ENCODE measurements around the gene SPP2. TPM values are rescaled to one million over a fixed set of nuclear protein-coding genes. Genes with fewer than 3 reads are reported as not detected.

SPP2 gene, protein sequence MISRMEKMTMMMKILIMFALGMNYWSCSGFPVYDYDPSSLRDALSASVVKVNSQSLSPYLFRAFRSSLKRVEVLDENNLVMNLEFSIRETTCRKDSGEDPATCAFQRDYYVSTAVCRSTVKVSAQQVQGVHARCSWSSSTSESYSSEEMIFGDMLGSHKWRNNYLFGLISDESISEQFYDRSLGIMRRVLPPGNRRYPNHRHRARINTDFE
- total RNA-seq (2014; rRNA removed; shearing (Covaris generic)): 0.14 TPM in 1 of 2 replicates, not detected in the other

DNA sequence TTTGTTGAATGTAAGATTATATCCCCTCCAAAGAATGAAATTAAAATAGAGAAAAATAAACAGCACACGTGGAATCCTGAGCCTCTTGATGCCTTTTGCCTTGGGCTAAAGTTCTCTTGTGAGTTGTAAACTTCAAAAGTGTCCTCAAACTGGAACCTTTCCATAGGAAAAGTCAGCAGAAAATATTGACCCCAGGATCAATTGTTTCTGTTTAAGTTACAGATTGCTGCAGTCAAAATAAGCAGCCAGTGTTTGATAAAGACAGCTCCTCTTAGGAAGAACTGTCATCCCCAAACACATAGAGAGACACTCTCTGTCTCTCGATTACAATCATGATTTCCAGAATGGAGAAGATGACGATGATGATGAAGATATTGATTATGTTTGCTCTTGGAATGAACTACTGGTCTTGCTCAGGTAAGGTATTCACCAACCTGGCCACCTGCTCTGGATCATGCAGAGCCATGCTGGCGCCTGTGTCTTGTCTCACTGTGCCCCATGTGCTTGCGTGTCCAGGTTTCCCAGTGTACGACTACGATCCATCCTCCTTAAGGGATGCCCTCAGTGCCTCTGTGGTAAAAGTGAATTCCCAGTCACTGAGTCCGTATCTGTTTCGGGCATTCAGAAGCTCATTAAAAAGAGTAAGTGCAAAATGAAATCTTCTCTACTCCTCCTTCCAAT is at the start of gene SPP2:
SPP2 (plus strand) TSS at position 248 of the 681 bp plus-strand sequence; CDS start at position 333, 85 bp downstream.
- no peaks in the 10 kb centered on the region for H3K36me3 ChIP-seq
- H3K4me3 ChIP-seq: no peak within 1 kb of the TSS
- H3K9me3 ChIP-seq (replicated peaks): no peaks in the 10 kb centered on the region
- no peaks in the 10 kb centered on the region for H3K4me1 ChIP-seq
- no peak for DNase-seq
- H3K27me3 ChIP-seq: no peaks in the 10 kb centered on the region
- H3K27ac ChIP-seq: no peak within 1 kb of the TSS

DNA sequence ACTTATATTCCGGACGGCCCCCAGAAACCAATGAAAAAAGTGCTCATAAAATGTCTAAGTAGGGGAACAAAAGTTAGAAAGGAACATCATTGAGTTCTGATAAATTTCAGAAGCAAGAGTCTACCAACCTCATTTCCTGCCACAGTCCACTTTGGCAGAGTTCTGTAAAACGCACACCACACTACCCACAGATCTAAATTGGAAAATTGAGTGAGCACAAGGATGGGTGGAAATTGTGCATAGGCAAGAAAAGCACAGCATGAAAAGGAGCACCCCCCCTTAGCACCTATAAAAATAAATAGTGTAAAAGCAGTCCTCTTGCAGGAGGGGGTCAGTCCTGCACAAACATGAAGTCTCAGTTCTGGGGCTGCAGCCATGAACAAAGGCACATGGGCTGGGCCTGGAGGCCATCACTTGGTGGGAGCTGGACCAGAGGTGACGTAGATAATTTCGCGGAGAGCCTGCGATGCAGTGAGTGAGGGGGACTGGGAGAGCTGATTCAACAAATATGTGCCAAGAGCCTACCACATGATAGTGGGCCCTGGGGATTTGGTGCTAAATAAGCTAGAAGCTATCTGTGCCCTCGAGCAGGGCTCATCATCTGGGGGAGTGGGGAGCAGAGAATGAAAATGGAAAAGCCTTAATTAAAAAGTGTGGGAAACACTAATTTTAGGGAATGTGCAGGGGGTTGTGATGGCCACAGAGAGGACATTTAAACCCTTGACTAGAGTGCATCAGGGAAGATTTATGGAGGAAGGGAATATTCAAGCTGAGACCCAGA is 48.9 kb upstream of the SPP2 start:
- H3K9me3 ChIP-seq (replicated peaks): no peaks in the 10 kb centered on the region
- peaks cover 34% of the 10 kb centered on the region for H3K4me1 ChIP-seq
- no peaks in the 10 kb centered on the region for H3K27me3 ChIP-seq
- DNase-seq: no peak
- no peaks in the 10 kb centered on the region for H3K36me3 ChIP-seq
- no peak overlapping the region for H3K27ac ChIP-seq
- no peak overlapping the region for H3K4me3 ChIP-seq

GRCh38 chr2:234002281-234002680 is 48.2 kb upstream of the SPP2 start:
- DNase-seq: no peak
- Histone ChIP-seq H3K9me3 (replicated peaks) (no peaks in the 10 kb centered on the region), H3K27ac (no peak overlapping the region), H3K4me1 (peaks cover 34% of the 10 kb centered on the region), H3K4me3 (no peak overlapping the region), H3K36me3 (no peaks in the 10 kb centered on the region), H3K27me3 (no peaks in the 10 kb centered on the region)

- Histone ChIP-seq H3K4me3 (no peak overlapping the region), H3K4me1 (peaks cover 28% of the 10 kb centered on the region), H3K9me3 (replicated peaks) (no peaks in the 10 kb centered on the region), H3K36me3 (no peaks in the 10 kb centered on the region), H3K27ac (peak overlapping the region; percentile 17; the same call in 1 of the 2 replicates), H3K27me3 (no peaks in the 10 kb centered on the region)
- DNase-seq: peak; percentile 88 to 89
These were observed 46.4 kb upstream of the SPP2 start for GRCh38 chr2:234003972-234004617.

- no peak for DNase-seq
- H3K4me1 ChIP-seq: peaks cover 23% of the 10 kb centered on the region
- no peaks in the 10 kb centered on the region for H3K27me3 ChIP-seq
- H3K36me3 ChIP-seq: no peaks in the 10 kb centered on the region
- H3K9me3 ChIP-seq (replicated peaks): no peaks in the 10 kb centered on the region; the same call in 1 of the 2 replicates
- no peak overlapping the region for H3K27ac ChIP-seq
- H3K4me3 ChIP-seq: no peak overlapping the region
These were observed 45.4 kb upstream of the SPP2 start for GRCh38 chr2:234005126-234005525.

DNA sequence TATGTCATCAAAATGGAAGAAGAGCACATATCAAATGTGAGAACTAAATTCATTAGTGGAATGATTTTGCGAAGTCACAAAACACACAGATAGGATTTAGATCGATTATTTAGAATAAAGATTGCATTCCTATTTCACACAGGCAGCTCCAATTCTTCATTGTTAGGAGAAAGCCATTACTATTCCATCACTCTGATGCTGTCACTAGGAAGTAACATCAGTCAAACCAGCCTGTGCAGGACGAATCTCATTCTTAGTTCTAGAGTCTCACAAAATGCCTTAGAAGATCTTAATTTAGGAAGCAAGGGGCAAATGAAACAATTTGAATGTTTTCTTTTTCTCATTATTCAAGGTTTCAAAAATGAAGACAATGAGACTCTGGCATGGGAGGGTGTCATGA is 44.0 kb upstream of the SPP2 start:
- Histone ChIP-seq H3K27ac (no peak overlapping the region), H3K9me3 (replicated peaks) (no peaks in the 10 kb centered on the region; the same call in 1 of the 2 replicates), H3K4me3 (no peak overlapping the region), H3K27me3 (no peaks in the 10 kb centered on the region), H3K36me3 (no peaks in the 10 kb centered on the region), H3K4me1 (peaks cover 23% of the 10 kb centered on the region)
- no peak for DNase-seq

DNA sequence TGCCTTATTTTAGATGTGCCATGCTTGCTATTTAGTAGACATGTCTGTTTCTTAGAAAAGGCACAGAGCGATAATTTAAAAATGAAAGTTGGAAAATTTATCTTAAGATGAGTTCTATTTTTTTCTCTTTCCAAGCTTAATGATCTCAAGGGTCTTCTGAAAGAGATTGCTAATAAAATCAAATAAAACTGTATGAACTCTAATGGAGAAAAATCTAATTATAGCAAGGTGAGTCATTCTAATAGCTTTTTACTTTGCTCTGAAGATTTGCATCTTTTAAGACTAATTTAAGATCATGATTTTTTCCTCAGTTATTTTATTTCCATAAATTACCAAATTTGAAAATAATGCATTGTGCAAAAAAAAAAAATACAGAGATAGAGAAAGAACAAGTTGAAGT is 36.1 kb upstream of the SPP2 start:
- H3K36me3 ChIP-seq: no peaks in the 10 kb centered on the region
- peaks cover 3% of the 10 kb centered on the region; the same call in 1 of the 2 replicates for H3K27me3 ChIP-seq
- no peaks in the 10 kb centered on the region for H3K4me1 ChIP-seq
- no peak for DNase-seq
- H3K4me3 ChIP-seq: no peak overlapping the region
- H3K27ac ChIP-seq: no peak overlapping the region
- H3K9me3 ChIP-seq (replicated peaks): no peaks in the 10 kb centered on the region; the same call in 1 of the 2 replicates

DNA sequence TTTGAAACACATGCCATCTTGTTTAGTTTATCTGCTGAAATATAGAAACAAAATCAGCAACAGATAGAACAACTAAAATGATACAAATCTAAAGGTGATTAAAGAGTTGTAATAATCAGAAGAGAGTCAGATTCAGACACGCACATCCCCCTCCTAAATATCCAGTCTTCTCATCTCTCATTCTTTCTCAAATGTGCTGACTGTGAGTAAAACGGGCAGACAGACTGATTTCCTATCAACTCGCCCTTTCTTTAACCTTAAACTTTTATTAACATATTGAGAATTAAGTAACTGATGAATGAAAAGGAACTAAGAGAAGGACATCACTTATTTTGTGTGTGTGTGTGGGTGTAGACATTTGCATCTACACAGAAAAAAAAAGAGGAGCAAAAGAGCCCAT is 34.6 kb upstream of the SPP2 start:
- no peak for DNase-seq
- H3K27ac ChIP-seq: no peak overlapping the region
- no peaks in the 10 kb centered on the region for H3K4me1 ChIP-seq
- no peaks in the 10 kb centered on the region for H3K9me3 ChIP-seq (replicated peaks)
- H3K36me3 ChIP-seq: no peaks in the 10 kb centered on the region
- no peak overlapping the region for H3K4me3 ChIP-seq
- peaks cover 3% of the 10 kb centered on the region; the same call in 1 of the 2 replicates for H3K27me3 ChIP-seq

DNA sequence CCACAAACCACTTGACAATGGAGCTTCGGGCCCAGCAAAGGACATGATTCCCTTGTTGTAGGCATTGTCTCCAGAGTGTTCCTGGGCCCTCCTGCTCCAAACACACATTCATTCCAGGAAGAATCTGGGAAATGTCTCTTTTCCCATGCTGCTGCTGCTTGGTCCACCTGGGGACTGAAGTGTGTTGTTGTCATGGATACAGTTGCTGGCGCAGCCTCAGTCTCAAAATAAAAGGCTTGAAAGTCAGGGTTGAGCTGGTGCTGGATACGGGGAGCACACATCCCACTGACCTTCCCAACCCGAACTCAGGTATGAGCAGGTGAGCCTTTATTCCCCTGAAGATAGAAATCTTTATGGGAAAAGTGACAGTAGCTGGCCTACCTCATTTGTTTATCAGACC is 30.6 kb upstream of the SPP2 start:
- no peak overlapping the region for H3K27ac ChIP-seq
- no peak overlapping the region for H3K4me3 ChIP-seq
- no peaks in the 10 kb centered on the region for H3K36me3 ChIP-seq
- H3K27me3 ChIP-seq: peaks cover 3% of the 10 kb centered on the region; the same call in 1 of the 2 replicates
- no peaks in the 10 kb centered on the region for H3K9me3 ChIP-seq (replicated peaks)
- H3K4me1 ChIP-seq: no peaks in the 10 kb centered on the region
- no peak for DNase-seq

GRCh38 chr2:234020332-234020731 is 30.2 kb upstream of the SPP2 start:
- Histone ChIP-seq H3K9me3 (replicated peaks) (no peaks in the 10 kb centered on the region), H3K27me3 (peaks cover 3% of the 10 kb centered on the region; the same call in 1 of the 2 replicates), H3K4me1 (no peaks in the 10 kb centered on the region), H3K4me3 (no peak overlapping the region), H3K27ac (no peak overlapping the region), H3K36me3 (no peaks in the 10 kb centered on the region)
- no peak for DNase-seq

DNA sequence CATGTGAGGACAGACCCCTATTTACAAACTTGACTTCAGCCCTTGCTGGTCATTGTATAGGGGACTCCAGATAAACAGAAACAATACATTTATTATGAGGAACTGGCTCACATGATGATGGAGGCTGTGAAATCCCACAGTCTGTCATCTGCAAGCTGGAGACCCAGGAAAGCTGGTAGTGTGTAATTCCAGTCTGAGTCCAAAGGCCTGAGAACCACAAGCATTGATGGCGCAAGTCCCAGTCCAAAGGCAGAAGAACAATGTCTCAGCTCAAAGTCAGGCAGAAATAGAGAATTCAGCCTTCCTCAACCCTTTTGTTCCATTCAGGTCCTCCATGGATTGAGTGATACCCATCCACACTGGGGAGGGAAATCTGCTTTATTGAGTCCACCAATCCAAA is 28.1 kb upstream of the SPP2 start:
- H3K9me3 ChIP-seq (replicated peaks): no peaks in the 10 kb centered on the region; the same call in 1 of the 2 replicates
- no peak overlapping the region for H3K27ac ChIP-seq
- peaks cover 3% of the 10 kb centered on the region for H3K27me3 ChIP-seq
- H3K4me3 ChIP-seq: no peak overlapping the region
- H3K4me1 ChIP-seq: peaks cover 7% of the 10 kb centered on the region
- no peaks in the 10 kb centered on the region for H3K36me3 ChIP-seq
- DNase-seq: no peak

GRCh38 chr2:234024304-234024703 is 26.2 kb upstream of the SPP2 start:
- H3K27me3 ChIP-seq: no peaks in the 10 kb centered on the region; the same call in 1 of the 2 replicates
- no peak for DNase-seq

GRCh38 chr2:234025466-234025865 is 25.0 kb upstream of the SPP2 start:
- no peak overlapping the region for H3K4me3 ChIP-seq
- H3K36me3 ChIP-seq: no peaks in the 10 kb centered on the region
- no peak for DNase-seq
- peaks cover 7% of the 10 kb centered on the region for H3K4me1 ChIP-seq
- no peaks in the 10 kb centered on the region; the same call in 1 of the 2 replicates for H3K27me3 ChIP-seq
- no peak overlapping the region for H3K27ac ChIP-seq
- no peaks in the 10 kb centered on the region; the same call in 1 of the 2 replicates for H3K9me3 ChIP-seq (replicated peaks)

More at GRCh38 chr2:234024304-234024703, 26.2 kb upstream of the SPP2 start:
- Histone ChIP-seq H3K27ac (no peak overlapping the region), H3K36me3 (no peaks in the 10 kb centered on the region), H3K4me3 (no peak overlapping the region), H3K4me1 (peaks cover 7% of the 10 kb centered on the region), H3K9me3 (replicated peaks) (no peaks in the 10 kb centered on the region; the same call in 1 of the 2 replicates)

- no peaks in the 10 kb centered on the region for H3K36me3 ChIP-seq
- no peaks in the 10 kb centered on the region; the same call in 1 of the 2 replicates for H3K9me3 ChIP-seq (replicated peaks)
- H3K27ac ChIP-seq: no peak overlapping the region
- H3K27me3 ChIP-seq: no peaks in the 10 kb centered on the region; the same call in 1 of the 2 replicates
- no peak overlapping the region for H3K4me3 ChIP-seq
- DNase-seq: peak in 1 of 2 experiments; percentile 53
- H3K4me1 ChIP-seq: peaks cover 7% of the 10 kb centered on the region
These were observed 24.6 kb upstream of the SPP2 start for GRCh38 chr2:234025891-234026401.
